ENCODE data around the gene PKN1. TPM values are rescaled to one million over a fixed set of nuclear protein-coding genes. Genes with fewer than 3 reads are reported as not detected.
A peak's percentile ranks its signal among the peaks of the same experiment; 100 is the strongest.

PKN1 gene
- total and polyA plus RNA-seq, 4 donors, result 13.7 to 41.6 (median 22.3) TPM

GRCh38 chr19:14479975-14480699, 47.0 kb downstream of the PKN1 start (continued):
- TF ChIP-seq CTCF (IDR thresholded peaks at IDR 0.05; ENCODE audit: low read depth, low read length, missing input control) (peak; percentile 53), ZBTB33 (IDR thresholded peaks at IDR 0.05) (no peak)

- peaks cover 2 to 16% (median 5%) of the 10 kb centered on the region in 4 donors for H3K36me3 ChIP-seq (ENCODE audit: control insufficient read depth in 4 of 4, insufficient read depth in 3 of 4, low read depth in 1 of 4, low read length in 3 of 4)
- no peaks in the 10 kb centered on the region for H3K9me3 ChIP-seq (ENCODE audit: control insufficient read depth in 4 of 4, low read length in 3 of 4)
- 91% methylated on average over 5 of the region's 5 CpGs for WGBS
- H3K4me1 ChIP-seq (ENCODE audit: control insufficient read depth in 4 of 4, insufficient read depth in 4 of 4, low read length in 3 of 4), result no peaks in the 10 kb centered on the region
- no peak for DNase-seq (ENCODE audit: low spot score)
- H3K4me3 ChIP-seq (ENCODE audit: low read depth in 1 of 3, low read length in 3 of 3), result no peak overlapping the region
- H3K9ac ChIP-seq (ENCODE audit: low read depth in 1 of 2, low read length in 2 of 2), result no peak overlapping the region
- no peaks in the 10 kb centered on the region for H3K27me3 ChIP-seq (ENCODE audit: control insufficient read depth in 4 of 4, insufficient read depth in 4 of 4, low read length in 3 of 4)
- TF ChIP-seq SP1 (IDR thresholded peaks at IDR 0.05), result no peak
- no peak for TF ChIP-seq NR2F2 (IDR thresholded peaks at IDR 0.05)
- TF ChIP-seq HNF4A (conservative IDR thresholded peaks at IDR 0.05), result no peak
- no peak for TF ChIP-seq YY1 (IDR thresholded peaks at IDR 0.05)
- TF ChIP-seq FOXA2 (IDR thresholded peaks at IDR 0.05), result no peak
- TF ChIP-seq, protein P1, sequence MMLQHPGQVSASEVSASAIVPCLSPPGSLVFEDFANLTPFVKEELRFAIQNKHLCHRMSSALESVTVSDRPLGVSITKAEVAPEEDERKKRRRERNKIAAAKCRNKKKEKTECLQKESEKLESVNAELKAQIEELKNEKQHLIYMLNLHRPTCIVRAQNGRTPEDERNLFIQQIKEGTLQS (IDR thresholded peaks at IDR 0.05), result no peak
- no peak for TF ChIP-seq HNF4G (IDR thresholded peaks at IDR 0.05)
- no peak for TF ChIP-seq JUND (IDR thresholded peaks at IDR 0.05)
- no peak for TF ChIP-seq RAD21 (IDR thresholded peaks at IDR 0.05)
- no peak for TF ChIP-seq EGR1 (IDR thresholded peaks at IDR 0.05; ENCODE audit: low read depth in 2 of 2)
- no peak for TF ChIP-seq REST (IDR thresholded peaks at IDR 0.05)
- TF ChIP-seq CTCF (IDR thresholded peaks at IDR 0.05; ENCODE audit: low read depth, low read length, missing input control), result no peak
- TF ChIP-seq ZBTB33 (IDR thresholded peaks at IDR 0.05), result no peak
- no peak for TF ChIP-seq FOXA1 (IDR thresholded peaks at IDR 0.05)
- TF ChIP-seq TAF1 (conservative IDR thresholded peaks at IDR 0.05), result no peak
- TF ChIP-seq RXRA (IDR thresholded peaks at IDR 0.05), result no peak
- TF ChIP-seq GABPA (IDR thresholded peaks at IDR 0.05 in 1 of 2, conservative IDR thresholded peaks at IDR 0.05 in 1 of 2), result no peak
- TF ChIP-seq MAX (IDR thresholded peaks at IDR 0.05), result no peak
- H3K27ac ChIP-seq (ENCODE audit: low read depth in 1 of 2, low read length in 2 of 2), result no peak overlapping the region
These were observed 47.6 kb downstream of the PKN1 start for GRCh38 chr19:14480700-14481079.

All from liver (tissue), 9 donors.